GOT3 (cell line): ENCODE results near the gene RNF148.

ENCODE experiments used
- DNase-seq: peaks from one replicate; lab custom pipeline; 2025; ENCODE audit warnings: mixed read lengths; lab: John Stamatoyannopoulos, UW

RNF148 gene, protein sequence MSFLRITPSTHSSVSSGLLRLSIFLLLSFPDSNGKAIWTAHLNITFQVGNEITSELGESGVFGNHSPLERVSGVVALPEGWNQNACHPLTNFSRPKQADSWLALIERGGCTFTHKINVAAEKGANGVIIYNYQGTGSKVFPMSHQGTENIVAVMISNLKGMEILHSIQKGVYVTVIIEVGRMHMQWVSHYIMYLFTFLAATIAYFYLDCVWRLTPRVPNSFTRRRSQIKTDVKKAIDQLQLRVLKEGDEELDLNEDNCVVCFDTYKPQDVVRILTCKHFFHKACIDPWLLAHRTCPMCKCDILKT

GRCh38 chr7:122702872-122703510 is at the start of gene RNF148:
Gene RNF148, minus strand, starts transcription at chr7:122702922. Its CDS starts 172 bp downstream, at chr7:122702750.
- no peak for DNase-seq

GRCh38 chr7:122750389-122750788 is 47.7 kb upstream of the RNF148 start:
- no peak for DNase-seq

DNA sequence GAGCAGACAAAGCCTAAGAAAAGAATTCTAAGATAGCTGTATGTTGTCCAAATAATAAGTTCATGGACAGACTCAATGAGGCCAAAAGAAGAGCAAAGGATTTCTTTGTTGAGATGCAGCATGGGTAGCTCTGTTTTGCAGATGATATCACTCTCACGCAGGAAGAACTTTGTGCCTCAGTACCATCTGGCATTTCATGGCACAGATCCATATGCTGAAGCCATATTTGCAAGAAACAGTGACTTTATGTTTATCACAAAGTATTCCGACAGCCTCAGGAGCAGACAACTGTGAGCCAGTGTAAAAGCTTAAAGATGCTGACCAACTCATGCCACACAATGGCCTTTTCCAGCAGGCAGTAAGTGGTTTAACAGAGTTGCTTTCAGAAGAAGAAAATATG is 45.5 kb upstream of the RNF148 start:
- no peak for DNase-seq

DNA sequence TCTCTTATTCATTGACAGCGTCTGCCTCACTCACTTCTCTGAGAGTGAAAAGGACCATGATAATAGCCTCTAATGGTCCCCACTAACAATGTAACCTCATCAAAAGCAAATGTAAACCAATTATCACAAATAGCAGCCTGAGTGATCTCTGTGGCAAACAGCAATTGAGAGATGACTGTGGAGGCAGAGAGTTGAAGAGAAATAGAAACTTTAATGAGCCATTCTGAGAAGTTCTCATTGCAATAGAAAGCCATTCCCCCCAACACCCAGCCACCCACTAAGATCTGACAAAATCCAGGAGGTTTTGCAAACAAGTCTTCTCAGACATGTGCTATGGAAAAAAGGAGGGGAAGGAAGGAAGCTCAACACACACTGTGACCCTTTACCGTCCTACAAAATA is 44.2 kb upstream of the RNF148 start:
- DNase-seq, result no peak

DNA sequence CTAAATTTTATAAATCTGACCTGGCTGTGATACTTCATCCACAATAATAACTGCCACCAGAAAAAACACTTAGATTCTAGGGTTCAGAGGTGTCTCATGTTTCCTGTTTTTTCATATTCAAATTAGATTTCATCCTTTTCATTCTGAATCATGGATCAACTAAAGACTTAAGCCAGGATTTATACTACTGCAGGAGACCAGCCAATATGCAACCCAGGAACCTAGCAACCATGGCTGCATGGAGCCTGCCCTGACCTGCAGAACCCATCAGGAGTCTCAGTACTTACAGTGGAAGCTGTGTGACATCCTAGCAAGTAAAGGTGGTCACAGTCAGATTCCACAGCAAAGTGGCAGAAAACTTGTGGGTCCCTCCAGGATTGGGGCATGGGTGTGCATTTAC is 40.5 kb upstream of the RNF148 start:
- no peak for DNase-seq

DNA sequence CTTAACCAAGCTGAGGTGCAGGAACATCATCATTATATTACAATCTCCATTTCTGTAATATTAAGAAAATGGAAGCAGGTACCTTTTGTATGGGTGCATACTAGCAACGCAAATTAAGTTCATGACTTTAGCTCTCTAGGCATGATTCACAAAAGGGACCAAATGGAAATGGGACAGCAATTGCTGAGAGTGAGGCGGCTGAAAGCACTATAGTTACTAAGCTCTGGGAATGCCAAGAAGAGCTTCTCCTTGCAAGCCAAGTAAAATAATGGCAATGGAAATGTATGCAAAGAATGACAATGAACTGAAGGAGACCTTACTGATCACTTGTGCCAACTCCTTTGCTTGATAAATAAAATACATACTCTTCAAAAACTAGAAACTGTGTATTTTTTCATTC is 36.2 kb upstream of the RNF148 start:
- DNase-seq, result no peak

- DNase-seq, result no peak
Observed at GRCh38 chr7:122736183-122736582, 33.5 kb upstream of the RNF148 start.

GRCh38 chr7:122727759-122728158 is 25.0 kb upstream of the RNF148 start:
- DNase-seq, result no peak

DNA sequence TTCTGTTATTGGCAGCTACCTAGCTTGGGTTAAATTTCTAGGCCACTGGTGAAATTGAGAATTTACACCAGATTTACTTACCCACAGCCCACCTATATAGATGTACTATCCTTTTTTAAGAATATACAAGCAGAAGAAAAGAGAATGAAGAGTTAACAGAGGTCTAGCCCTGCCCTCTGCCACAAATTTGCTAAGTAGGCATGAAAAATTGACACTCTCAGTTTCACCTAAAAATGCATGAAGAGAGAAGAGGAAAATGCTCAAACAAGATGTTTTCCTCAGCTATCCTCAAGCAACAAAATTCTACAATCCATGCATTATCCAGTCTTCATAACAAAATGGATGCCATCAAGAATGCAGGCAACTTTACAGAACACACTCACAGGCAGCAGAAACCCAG is 24.6 kb upstream of the RNF148 start:
- no peak for DNase-seq

DNA sequence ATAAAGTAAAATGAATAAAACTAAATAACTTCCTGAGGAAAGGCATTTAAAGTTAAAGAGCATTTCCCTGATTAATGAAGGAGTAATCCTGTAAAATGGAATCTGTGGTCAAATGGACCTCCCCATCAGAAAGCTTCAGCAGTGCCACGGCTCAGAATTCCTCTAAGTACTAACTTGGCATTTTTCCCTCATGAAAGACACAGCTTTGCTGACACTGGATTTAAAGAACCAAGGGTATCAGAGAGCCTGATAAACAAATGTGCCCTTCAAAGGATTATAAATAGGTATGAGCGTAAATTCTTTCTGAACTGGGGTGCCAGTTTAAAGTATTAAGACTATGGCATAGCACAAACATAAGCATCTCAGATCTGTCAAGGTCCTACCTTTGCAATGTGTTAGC is 24.2 kb upstream of the RNF148 start:
- no peak for DNase-seq

GRCh38 chr7:122724366-122724765 is 21.6 kb upstream of the RNF148 start:
- no peak for DNase-seq

- DNase-seq, result no peak
Observed at GRCh38 chr7:122719010-122719578, 16.4 kb upstream of the RNF148 start.

DNA sequence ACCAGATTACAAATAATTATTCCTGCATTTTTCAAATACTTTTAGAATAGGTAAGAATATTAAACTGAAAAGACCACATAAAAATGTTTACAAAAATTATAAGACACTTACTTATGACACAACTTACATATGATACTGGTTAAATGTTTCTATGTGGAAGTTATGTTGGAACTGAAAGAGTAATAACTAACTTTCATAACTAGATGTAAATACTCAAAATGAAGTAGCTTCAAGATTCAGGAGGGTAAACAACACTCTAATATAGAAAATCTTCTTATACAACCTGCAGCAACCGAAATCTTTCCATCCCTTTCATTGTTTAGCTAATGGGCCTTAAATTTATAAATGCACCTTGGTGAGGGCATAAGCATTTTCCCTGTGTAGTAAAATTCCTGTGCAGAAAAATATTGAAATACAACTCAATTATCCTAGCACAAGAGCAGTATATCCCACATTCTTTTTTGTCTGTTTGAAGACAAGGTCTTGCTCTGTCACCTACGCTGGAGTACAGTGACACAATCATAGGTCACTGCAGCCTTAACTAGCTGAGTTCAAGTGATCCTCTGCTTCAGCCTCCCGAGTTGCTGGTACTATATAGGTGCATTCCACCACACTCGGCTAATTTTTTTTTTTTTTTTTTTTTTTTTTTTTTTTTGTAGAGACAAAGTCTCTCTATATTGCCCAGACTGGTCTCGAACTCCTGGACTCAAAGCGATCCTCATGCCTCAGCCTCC is 14.8 kb upstream of the RNF148 start:
- DNase-seq, result no peak

DNA sequence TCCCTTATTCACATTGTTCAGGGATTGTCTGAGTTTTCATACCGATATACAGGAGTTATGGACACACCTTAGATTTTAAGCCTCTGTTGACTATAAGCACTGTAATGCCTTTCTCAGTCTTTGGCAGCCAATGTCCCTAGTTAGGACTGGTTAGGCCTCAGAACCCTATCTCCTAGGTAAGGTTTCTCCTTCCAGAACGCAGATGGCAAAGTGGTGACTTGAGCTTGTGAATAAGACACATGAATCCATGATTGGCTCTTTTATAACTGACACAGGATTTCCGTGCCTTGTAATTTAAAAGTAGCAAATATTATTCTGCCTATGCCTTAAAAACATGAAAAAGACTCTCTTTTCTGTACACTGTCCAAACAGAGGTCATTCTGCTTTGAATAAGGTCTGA is 12.5 kb upstream of the RNF148 start:
- no peak for DNase-seq

DNA sequence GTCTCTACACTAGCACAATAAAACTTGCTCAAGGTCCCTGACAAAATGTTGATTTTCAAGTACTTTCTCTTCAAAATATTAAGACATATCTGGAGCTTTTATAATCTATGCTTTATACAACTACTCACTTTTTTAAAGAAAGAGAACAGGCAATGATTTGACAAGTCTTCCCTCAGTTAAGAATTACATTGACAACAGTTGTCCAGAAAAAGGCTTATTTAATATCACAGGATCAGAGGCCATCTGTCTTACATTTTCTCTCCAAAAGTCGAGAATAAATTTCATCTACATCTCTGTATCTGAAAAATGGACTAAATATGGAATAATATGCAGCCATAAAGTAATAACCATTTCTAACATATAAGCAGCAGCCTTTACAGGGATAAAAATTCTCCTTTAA is 8.2 kb upstream of the RNF148 start:
- DNase-seq, result no peak

DNA sequence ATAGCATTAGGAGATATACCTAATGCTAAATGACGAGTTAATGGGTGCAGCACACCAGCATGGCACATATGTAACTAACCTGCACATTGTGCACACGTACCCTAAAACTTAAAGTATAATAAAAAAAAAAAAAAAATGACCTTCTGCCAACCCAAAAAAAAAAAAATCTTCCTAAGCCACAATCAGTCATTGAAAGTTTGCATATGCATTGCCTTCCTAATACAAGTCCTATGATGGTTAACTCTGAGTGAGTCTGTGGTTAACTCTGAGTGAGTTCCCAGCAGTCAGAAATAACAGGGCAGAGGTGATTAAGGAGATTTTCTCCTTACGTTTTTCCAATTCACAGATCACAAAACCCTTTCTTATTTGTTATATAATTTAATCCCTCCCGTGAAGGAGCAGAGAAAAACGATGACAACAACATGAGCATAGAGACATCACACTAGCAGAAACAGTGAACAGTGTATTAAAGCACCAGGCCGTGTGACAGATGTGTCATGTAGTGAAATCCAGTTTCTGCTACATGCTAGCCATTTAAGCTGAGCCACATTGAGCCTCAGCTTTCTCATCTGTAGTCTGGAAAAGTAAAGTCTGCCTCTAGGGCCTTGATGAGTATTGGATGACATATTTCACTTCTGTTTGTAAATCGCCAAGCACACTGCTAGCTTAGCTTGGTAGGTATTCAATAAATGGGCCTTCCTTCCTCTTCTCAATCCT is 7.4 kb upstream of the RNF148 start:
- no peak for DNase-seq

DNA sequence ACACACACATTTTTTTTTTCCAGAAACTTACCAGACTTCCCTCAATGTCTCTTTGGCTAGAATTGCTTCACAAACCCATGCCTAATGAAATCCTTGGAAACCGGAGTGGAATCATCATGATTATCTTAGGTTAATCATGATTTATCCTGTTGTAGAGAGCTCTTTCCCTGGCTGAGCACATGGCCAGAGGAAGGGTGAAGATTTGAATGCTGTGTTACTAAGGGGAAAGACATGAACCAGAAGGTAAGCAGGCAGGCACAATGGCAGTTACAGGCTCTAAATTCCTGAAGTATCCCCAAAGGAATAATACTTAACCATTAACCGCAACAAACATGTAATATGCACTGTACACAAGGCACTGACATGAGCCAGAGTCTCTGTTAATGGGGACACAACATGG is 4.1 kb upstream of the RNF148 start:
- no peak for DNase-seq

- DNase-seq, result no peak
Observed at GRCh38 chr7:122699017-122699416, 3.7 kb downstream of the RNF148 start, which contains the start of gene RNF133. Gene RNF133, minus strand, starts transcription at chr7:122699117. Its CDS starts 199 bp downstream, at chr7:122698918.

- DNase-seq, result no peak
Observed at GRCh38 chr7:122695816-122696215, 6.9 kb downstream of the RNF148 start.

GRCh38 chr7:122694697-122695096 is 8.0 kb downstream of the RNF148 start:
- no peak for DNase-seq

DNA sequence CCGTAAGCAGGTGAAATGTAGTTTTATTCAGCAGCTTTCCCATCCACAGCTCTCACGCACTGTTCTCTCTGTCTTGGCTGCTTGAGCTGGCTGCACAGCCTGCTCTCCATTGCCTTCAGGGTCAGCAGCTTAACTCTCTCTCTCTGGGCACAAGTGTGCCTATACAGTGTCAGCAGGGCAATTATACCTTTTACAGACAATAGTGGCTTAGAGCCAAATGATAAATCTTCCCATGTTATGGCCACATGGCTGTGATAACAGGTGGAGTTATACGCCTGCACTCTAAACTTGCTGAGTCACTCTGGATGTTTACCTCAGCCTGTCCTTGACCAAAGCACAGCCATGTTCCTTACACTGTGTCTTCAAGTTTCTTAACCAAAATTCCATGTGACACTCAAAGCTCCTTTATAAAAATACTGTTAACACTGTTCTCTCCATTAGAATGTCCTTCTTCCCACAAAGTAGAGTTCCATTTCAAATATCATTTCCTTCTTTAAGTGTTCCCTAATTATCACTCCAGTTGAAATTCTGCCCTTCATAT is 9.9 kb downstream of the RNF148 start:
- no peak for DNase-seq
